Osteoblast (primary cell): ENCODE data around the gene MEF2C. TPM values are rescaled to one million over a fixed set of nuclear protein-coding genes. Genes with fewer than 3 reads are reported as not detected.
"Not testable (repeated sequence)": the region's sequence is repeated elsewhere in the genome, so short reads cannot be mapped to it uniquely, and the experiment has no call there.

Source experiments
- DNase-seq: peaks from one replicate; pipeline ENCODE4 v3.0.0; 2011; ENCODE audit warnings: low spot score, mixed read lengths; ENCODE audit not compliant: insufficient read length; ENCODE audit errors: missing footprints
- H2AFZ ChIP-seq: 2 replicates; pipeline ENCODE4 v1.6.0; 2011; ENCODE audit warnings: mild to moderate bottlenecking, low read length
- H3K27ac ChIP-seq: 2 replicates; pipeline ENCODE4 v1.5.1; 2011; ENCODE audit warnings: mild to moderate bottlenecking, low read depth, low read length, moderate library complexity
- H3K27me3 ChIP-seq: 2 replicates; pipeline ENCODE4 v1.6.0; 2012; ENCODE audit warnings: mild to moderate bottlenecking, control low read depth, inconsistent platforms, low read length, moderate library complexity; ENCODE audit not compliant: insufficient read depth
- H3K36me3 ChIP-seq: 2 replicates; pipeline ENCODE4 v1.5.1; 2011; ENCODE audit warnings: mild to moderate bottlenecking, low read length, control low read depth, moderate library complexity; ENCODE audit not compliant: insufficient read depth
- H3K4me1 ChIP-seq: 2 replicates; pipeline ENCODE4 v1.5.1; 2011; ENCODE audit warnings: mild to moderate bottlenecking, low read length, control low read depth, moderate library complexity; ENCODE audit not compliant: insufficient read depth
- H3K4me2 ChIP-seq: 2 replicates; pipeline ENCODE4 v1.6.0; 2011; ENCODE audit warnings: mild to moderate bottlenecking, low read length; ENCODE audit not compliant: insufficient read depth
- H3K4me3 ChIP-seq: fragments of 200-600 bp; sonication (generic); 3 replicates; pipeline ENCODE4 v1.5.1; 2012; ENCODE audit warnings: mild to moderate bottlenecking, low read length, inconsistent platforms; ENCODE audit not compliant: insufficient read depth
- H3K79me2 ChIP-seq: 2 replicates; pipeline ENCODE4 v1.6.0; 2012; ENCODE audit warnings: mild to moderate bottlenecking, low read length, control low read depth, inconsistent platforms; ENCODE audit not compliant: insufficient read depth
- H3K9me3 ChIP-seq: 2 replicates; pipeline ENCODE4 v1.5.1; 2011; ENCODE audit warnings: low read depth, low read length, control low read depth
- H4K20me1 ChIP-seq: 2 replicates; pipeline ENCODE4 v1.6.0; 2012; ENCODE audit warnings: mild to moderate bottlenecking, low read length, control low read depth; ENCODE audit not compliant: insufficient read depth
- CTCF ChIP-seq: IDR thresholded peaks from 2 replicates; pipeline ENCODE4 v1.5.1; 2011; ENCODE audit warnings: mild to moderate bottlenecking, low read depth, low read length, moderate library complexity; ENCODE audit errors: extremely low read depth
- total RNA-seq: library from RNA; depleted of rRNA; stranded (reverse); fragments of >200 nt; gene quantifications from 2 replicates; pipeline ENCODE4 v1.2.3, GENCODE V29; 2012

The MEF2C gene
- total RNA-seq, 1 donor, result 13.4 TPM

- H3K4me2 ChIP-seq, H3K4me1 ChIP-seq, H3K27ac ChIP-seq, H3K4me3 ChIP-seq, H3K79me2 ChIP-seq, DNase-seq, H3K9me3 ChIP-seq, H3K27me3 ChIP-seq, H2AFZ ChIP-seq, H4K20me1 ChIP-seq, H3K36me3 ChIP-seq: not testable (repeated sequence)
These were observed 21.5 kb upstream of the MEF2C start for GRCh38 chr5:88904478-88904877.

GRCh38 chr5:88903966-88904365 is 21.0 kb upstream of the MEF2C start:
- not testable (repeated sequence) for H3K79me2 ChIP-seq, H2AFZ ChIP-seq, H3K4me2 ChIP-seq, DNase-seq, H3K27ac ChIP-seq, H3K27me3 ChIP-seq, H3K9me3 ChIP-seq, H3K4me1 ChIP-seq, H4K20me1 ChIP-seq, H3K4me3 ChIP-seq, H3K36me3 ChIP-seq

GRCh38 chr5:88901077-88901476 is 18.1 kb upstream of the MEF2C start:
- DNase-seq, H3K79me2 ChIP-seq, H3K4me3 ChIP-seq: not testable (repeated sequence)

GRCh38 chr5:88899096-88899737 is 16.2 kb upstream of the MEF2C start:
- no peaks in the 10 kb centered on the region for H4K20me1 ChIP-seq
- H3K79me2 ChIP-seq, result no peaks in the 10 kb centered on the region
- no peak overlapping the region for H2AFZ ChIP-seq
- no peaks in the 10 kb centered on the region for H3K4me1 ChIP-seq
- no peak overlapping the region for H3K4me2 ChIP-seq
- no peak for TF ChIP-seq CTCF
- DNase-seq, result no peak
- H3K36me3 ChIP-seq, result no peaks in the 10 kb centered on the region
- no peaks in the 10 kb centered on the region for H3K9me3 ChIP-seq
- H3K27ac ChIP-seq, result no peak overlapping the region
- no peak overlapping the region for H3K4me3 ChIP-seq
- H3K27me3 ChIP-seq, result no peaks in the 10 kb centered on the region

More at GRCh38 chr5:88901077-88901476, 18.1 kb upstream of the MEF2C start:
- H3K36me3 ChIP-seq, H3K9me3 ChIP-seq, H3K27ac ChIP-seq, H3K4me1 ChIP-seq, H3K4me2 ChIP-seq, H2AFZ ChIP-seq, H3K27me3 ChIP-seq, H4K20me1 ChIP-seq: not testable (repeated sequence)

- no peaks in the 10 kb centered on the region for H3K79me2 ChIP-seq
- H3K36me3 ChIP-seq, result no peaks in the 10 kb centered on the region
- TF ChIP-seq CTCF, result no peak
- H3K4me3 ChIP-seq, result no peak overlapping the region
- no peaks in the 10 kb centered on the region for H3K4me1 ChIP-seq
- no peak for DNase-seq
- H3K4me2 ChIP-seq, result no peak overlapping the region
- H3K27ac ChIP-seq, result no peak overlapping the region
- H2AFZ ChIP-seq, result no peak overlapping the region
- H3K27me3 ChIP-seq, result no peaks in the 10 kb centered on the region
- H3K9me3 ChIP-seq, result no peaks in the 10 kb centered on the region
- H4K20me1 ChIP-seq, result no peaks in the 10 kb centered on the region
These were observed 14.8 kb upstream of the MEF2C start for GRCh38 chr5:88897748-88898147.
